Measurements from ENCODE around the gene POLRMT.
A peak's percentile ranks its signal among the peaks of the same experiment; 100 is the strongest.

DNA sequence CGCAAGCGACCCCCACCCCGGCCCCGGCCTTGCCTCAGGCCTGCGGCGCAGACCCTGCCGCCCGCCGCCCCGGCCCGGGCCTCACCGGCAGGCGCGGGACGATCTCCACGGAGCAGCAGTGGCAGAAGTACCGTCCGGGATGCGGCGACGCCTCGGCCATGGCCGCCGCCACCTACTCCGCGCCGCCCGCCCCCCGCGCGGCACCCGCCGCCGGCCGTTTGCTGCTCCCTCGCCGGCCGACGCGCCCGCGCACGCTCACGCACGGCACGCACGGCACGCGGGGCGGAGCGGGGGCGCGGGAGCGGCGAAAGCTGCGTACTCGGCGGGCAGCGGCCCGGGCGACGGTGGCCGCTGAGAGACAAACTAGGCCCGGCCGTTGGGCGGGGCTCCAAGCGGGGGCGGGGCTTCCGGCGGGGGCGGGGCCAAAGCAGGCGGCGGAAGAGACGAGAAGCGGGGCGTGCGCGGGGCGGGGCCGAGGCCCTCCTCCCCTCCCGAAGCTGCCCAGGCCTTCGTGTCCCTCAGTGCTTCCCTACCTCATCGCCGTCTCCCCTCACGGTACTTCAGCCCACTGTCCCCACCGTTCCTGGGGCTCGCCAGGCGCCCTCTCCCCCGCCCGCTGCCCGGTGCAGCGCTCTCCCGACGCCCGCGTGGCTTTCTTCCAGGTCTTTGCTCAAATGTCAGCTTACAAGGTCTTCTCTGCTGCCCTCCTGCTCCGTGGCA lies 29.8 kb upstream of the POLRMT start, which contains the start of gene RNF126:
- peak in 1 of 4 experiments; percentile 8 for TF ChIP-seq CTCF (IDR thresholded peaks at IDR 0.05)
- TF ChIP-seq POLR2A (IDR thresholded peaks at IDR 0.05) = peak; percentile 41 to 84
- TF ChIP-seq POLR2AphosphoS5 (IDR thresholded peaks at IDR 0.05) = peak; percentile 81
